Hypothalamus (tissue), 51 donors: ENCODE results near the gene DSEL.

ENCODE experiments used
- DNase-seq, 51 donors: peaks; one replicate each; lab custom pipeline; 2025; lab: John Stamatoyannopoulos, UW

DSEL gene

GRCh38 chr18:67508146-67508545, 8.4 kb downstream of the DSEL start:
- DNase-seq, result no peak

GRCh38 chr18:67504739-67505138, 11.8 kb downstream of the DSEL start:
- no peak for DNase-seq

GRCh38 chr18:67500522-67501205, 15.9 kb downstream of the DSEL start:
- peak in 1 of 51 donors; percentile 17 for DNase-seq

GRCh38 chr18:67496469-67496868, 20.1 kb downstream of the DSEL start:
- no peak for DNase-seq

DNA sequence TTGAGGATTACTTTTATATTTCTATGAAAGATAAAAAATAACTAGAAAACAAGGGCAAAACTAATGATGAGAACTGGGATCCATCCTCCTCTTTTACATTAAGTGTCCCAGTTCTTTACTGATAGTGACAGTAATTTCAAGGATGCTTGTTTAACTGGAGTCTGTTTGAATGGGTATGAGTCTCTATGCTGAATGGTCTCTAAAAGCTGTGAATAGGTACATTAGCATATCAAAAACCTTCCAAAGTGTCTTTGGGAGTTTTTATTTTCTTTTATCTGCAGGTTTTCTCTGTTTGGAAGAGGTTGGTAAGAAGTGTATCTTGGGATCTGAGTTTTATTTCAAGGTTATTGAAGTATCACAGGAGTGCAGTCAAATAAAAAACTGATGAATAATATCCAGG, 30.0 kb downstream of the DSEL start:
- DNase-seq, result no peak

GRCh38 chr18:67485655-67486054, 30.9 kb downstream of the DSEL start:
- no peak for DNase-seq

DNA sequence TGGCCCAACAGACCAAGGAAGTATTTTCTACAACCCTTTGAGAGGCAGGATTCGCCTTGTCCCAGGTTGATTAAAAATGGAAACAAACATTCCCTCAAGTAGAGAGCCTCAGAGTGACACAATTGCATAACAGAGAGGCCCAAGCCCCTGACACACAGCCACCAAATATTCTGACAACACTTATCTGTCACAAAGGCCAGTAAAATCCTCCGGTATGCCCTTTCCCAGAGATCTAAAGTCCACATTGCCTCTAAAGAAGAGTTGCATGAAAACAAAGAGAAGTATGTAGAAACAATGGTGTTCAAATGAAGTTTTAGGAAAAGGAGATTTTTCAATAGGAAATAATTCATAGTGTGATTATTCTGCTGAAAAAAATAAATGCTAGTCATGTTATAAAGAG, 32.1 kb downstream of the DSEL start:
- no peak for DNase-seq

DNA sequence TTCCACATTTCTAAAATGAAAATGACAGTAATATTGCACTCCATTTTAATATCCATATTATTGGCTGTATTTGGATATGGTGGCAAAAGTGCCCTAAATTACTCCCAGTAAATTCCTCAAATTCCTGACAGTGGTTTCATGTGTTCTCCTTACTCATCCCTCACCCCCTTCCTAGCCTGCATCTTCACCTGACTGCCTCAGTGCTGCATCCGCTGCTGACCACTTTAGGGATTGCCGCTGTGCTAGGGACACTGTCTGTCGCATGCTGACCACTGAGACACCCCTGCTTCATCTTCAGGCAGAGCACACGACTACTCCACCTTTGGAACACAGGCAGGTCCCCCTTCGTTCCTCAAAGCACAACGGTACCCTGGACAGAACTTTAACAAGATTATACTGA, 32.6 kb downstream of the DSEL start:
- DNase-seq, result no peak

DNA sequence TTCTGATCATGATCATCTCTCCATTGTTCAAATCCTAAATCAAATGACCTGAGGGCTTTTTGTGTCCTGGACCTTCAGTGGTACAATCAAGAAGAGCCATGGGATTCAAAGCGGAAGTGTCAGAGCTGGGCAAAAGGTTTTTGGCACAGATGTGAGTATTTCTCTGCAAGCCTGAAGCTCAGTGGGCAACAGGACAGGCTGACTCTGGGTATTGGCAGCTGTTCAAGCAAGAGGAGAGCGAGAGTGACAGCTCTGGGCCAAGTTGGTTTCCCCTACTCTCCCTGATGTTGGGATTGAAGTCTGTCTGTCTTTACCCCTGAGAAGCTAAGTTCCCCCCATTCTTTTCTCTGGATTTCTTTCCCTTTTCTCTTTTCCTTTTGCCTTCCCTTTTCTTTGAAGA, 33.3 kb downstream of the DSEL start:
- peak in 20 of 51 donors; percentile 1 to 57 (median 18) for DNase-seq

DNA sequence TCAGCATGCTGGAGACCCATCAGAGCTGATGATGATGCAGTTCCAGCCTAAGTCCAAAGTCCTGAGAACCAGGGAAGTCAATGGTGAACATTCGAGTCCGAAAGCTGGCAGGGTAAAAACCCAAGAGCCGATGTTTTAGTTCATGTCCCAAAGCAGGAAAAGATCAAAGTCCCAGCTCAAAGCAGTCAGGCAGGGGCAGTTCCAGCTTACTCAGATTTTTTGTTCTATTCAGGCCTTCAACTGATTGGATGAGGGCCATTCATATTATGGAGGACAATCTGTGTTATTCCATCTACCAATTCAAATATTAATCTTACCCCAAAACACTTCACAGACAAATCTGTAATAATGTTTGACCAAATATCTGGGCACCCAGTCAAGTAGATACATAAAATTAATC, 38.3 kb downstream of the DSEL start:
- no peak for DNase-seq

GRCh38 chr18:67477522-67477921, 39.0 kb downstream of the DSEL start:
- no peak for DNase-seq

DNA sequence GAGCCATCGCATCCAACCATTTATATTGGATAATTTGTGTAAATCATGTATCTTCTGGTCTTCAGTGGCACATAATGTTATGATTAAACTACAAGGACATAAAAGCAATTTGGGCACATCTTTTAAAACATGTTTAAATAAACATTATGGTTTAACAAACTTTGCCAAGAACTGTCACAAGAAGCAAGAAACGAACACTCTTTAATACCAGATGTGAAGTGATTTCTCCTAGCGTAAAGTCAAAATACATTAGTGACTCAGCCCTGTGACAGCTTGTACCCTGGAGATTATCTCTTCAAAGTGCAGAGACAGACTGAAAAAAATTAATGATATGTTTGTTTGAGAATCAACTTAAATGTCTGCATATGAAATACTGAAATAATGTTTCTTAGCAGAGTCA, 39.9 kb downstream of the DSEL start:
- no peak for DNase-seq

- DNase-seq, result no peak
Measured at GRCh38 chr18:67475673-67476072, 40.8 kb downstream of the DSEL start.

DNA sequence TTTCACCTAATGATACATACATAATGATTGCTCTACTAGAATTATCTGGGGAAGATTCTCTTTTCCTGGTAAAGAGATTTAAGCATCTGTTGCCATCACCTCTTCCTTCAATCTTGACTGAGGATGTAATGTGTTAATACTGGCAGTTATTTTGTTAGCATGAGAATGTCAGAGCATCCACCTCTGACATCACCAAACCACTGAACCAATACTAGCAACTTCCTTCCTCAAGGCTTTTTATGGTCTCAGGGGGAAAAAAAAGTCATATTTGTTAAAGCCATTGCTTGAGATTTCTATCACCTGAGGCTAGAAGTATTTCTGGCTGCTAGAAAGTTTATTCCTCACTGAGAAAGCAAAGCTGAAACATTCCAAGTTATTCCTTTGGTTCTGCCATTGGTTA, 48.5 kb downstream of the DSEL start:
- DNase-seq, result no peak

GRCh38 chr18:67467188-67467587, 49.3 kb downstream of the DSEL start:
- no peak for DNase-seq

- DNase-seq, result no peak
Measured at GRCh38 chr18:67464499-67464898, 52.0 kb downstream of the DSEL start.

DNA sequence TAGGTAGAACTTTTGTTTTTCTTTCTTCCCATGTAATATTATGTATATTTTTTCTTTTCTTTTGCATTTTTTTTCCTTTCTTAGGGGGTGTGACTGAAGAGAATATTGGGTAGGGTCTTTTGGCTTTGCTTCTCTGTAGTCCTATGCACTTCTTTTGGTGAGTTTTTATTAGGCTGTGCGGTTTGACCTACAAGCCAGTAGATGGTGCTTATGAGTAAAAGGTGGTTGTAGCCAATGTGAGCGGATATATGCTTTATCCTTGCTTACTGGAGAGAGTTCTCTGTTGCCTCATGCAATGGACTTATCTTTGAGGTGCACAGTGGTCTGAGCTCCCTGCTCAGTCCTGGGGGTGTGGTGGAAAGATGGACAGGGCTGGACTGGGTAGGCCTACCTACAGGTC, 52.7 kb downstream of the DSEL start:
- DNase-seq, result peak in 1 of 51 donors; percentile 3

GRCh38 chr18:67456711-67457110, 59.8 kb downstream of the DSEL start:
- no peak for DNase-seq
